H1 (cell line): Measurements from ENCODE around the gene TOR4A. TPM values are rescaled to one million over a fixed set of nuclear protein-coding genes. Genes with fewer than 3 reads are reported as not detected.

Experiments used
- CTCF ChIA-PET: fragments of 300-600 bp; sonication (Branson Sonifier 250); formaldehyde crosslinking; loops from one replicate; lab custom pipeline; 2021; ENCODE audit not compliant: partially characterized antibody; lab: Charles Lee
- POLR2A ChIA-PET: fragments of 300-600 bp; sonication (Branson Sonifier 250); formaldehyde crosslinking; loops from one replicate; lab custom pipeline; 2021; ENCODE audit warnings: inconsistent platforms; ENCODE audit not compliant: partially characterized antibody; lab: Charles Lee
- DNase-seq, 2 experiments: peaks; one replicate each; pipeline versions ENCODE4 v3.0.0 to v3.0.0-alpha.2; 2010 to 2022; ENCODE audit warnings: low spot score in 2 of 2, low read depth in 1 of 2, mixed read lengths in 1 of 2
- FAIRE-seq: peaks from 2 replicates; lab custom pipeline; 2011; peaks lifted over from hg19 to GRCh38; lab: Jason Lieb, UNC
- H2AFZ ChIP-seq: 2 replicates; pipeline ENCODE4 v1.8.1; 2012; ENCODE audit warnings: low read length, inconsistent platforms
- H2AK5ac ChIP-seq: 2 replicates; pipeline ENCODE4 v1.6.1; 2013; ENCODE audit warnings: low read depth, low read length
- H2BK120ac ChIP-seq: replicated peaks from 2 replicates; pipeline ENCODE3; 2013; ENCODE audit warnings: low read depth, low read length, inconsistent platforms
- H2BK12ac ChIP-seq: 2 replicates; pipeline ENCODE4 v1.6.1; 2013; ENCODE audit warnings: low read depth, low read length
- H2BK15ac ChIP-seq: 2 replicates; pipeline ENCODE4 v1.6.1; 2013; ENCODE audit warnings: low read length
- H2BK20ac ChIP-seq: 2 replicates; pipeline ENCODE4 v1.6.1; 2013; ENCODE audit warnings: low read length
- H2BK5ac ChIP-seq: 2 replicates; pipeline ENCODE4 v1.6.1; 2013; ENCODE audit warnings: low read depth, low read length
- H3K14ac ChIP-seq: 2 replicates; pipeline ENCODE4 v1.6.1; 2013; ENCODE audit warnings: inconsistent platforms; ENCODE audit not compliant: insufficient read length
- H3K18ac ChIP-seq: 2 replicates; pipeline ENCODE4 v1.6.1; 2013; ENCODE audit warnings: low read length; ENCODE audit errors: extremely low read depth
- H3K23ac ChIP-seq: 2 replicates; pipeline ENCODE4 v1.6.1; 2013; ENCODE audit warnings: inconsistent platforms; ENCODE audit not compliant: insufficient read length
- H3K23me2 ChIP-seq: 2 replicates; pipeline ENCODE4 v1.6.1; 2013; ENCODE audit warnings: low read depth, low read length
- H3K27ac ChIP-seq: 2 replicates; pipeline ENCODE4 v1.6.1; 2011; ENCODE audit warnings: low read depth, low read length, inconsistent platforms
- H3K27me3 ChIP-seq, 4 experiments: replicated peaks in 1 of 4; 1 replicate in 1 of 4; 2 replicates in 3 of 4; pipeline versions ENCODE4 v1.6.1 to v1.8.1; 2011 to 2013; ENCODE audit warnings: low read length in 3 of 4, mild to moderate bottlenecking in 3 of 4, inconsistent platforms in 2 of 4, mixed read lengths in 2 of 4, moderate library complexity in 1 of 4; ENCODE audit not compliant: control insufficient read depth in 3 of 4, insufficient read depth in 3 of 4; ENCODE audit errors: extremely low read depth in 1 of 4
- H3K36me3 ChIP-seq, 4 experiments: 2 replicates each; pipeline versions ENCODE4 v1.6.1 to v1.8.1; 2011 to 2013; ENCODE audit warnings: mild to moderate bottlenecking in 4 of 4, low read length in 3 of 4, moderate library complexity in 2 of 4, control low read depth in 1 of 4, inconsistent platforms in 1 of 4; ENCODE audit not compliant: insufficient read depth in 4 of 4, control insufficient read depth in 2 of 4
- H3K4ac ChIP-seq: replicated peaks from 2 replicates; pipeline ENCODE3; 2013; ENCODE audit warnings: low read length, low read depth, mixed read lengths, inconsistent platforms; ENCODE audit not compliant: insufficient read length
- H3K4me1 ChIP-seq, 4 experiments: replicated peaks in 1 of 4; 1 replicate in 1 of 4; 2 replicates in 3 of 4; pipeline versions ENCODE4 v1.6.1 to v1.8.1; 2011 to 2013; ENCODE audit warnings: low read length in 3 of 4, inconsistent platforms in 2 of 4, mixed read lengths in 1 of 4; ENCODE audit not compliant: insufficient read depth in 4 of 4, control insufficient read depth in 3 of 4
- H3K4me2 ChIP-seq, 2 experiments: 2 replicates each; pipeline versions ENCODE4 v1.6.1 to v1.8.1; 2011 to 2013; ENCODE audit warnings: low read depth in 2 of 2, low read length in 2 of 2, control low read depth in 1 of 2, inconsistent platforms in 1 of 2, mild to moderate bottlenecking in 1 of 2; ENCODE audit not compliant: insufficient read depth in 1 of 2
- H3K4me3 ChIP-seq, 4 experiments: fragments of 200-600, 300-600 bp in 1 of 4; sonication (generic), shearing (Covaris generic), sonication (Bioruptor Twin) in 1 of 4; 2 replicates each; pipeline versions ENCODE4 v1.5.1 to v1.8.1; 2011 to 2016; ENCODE audit warnings: low read length in 4 of 4, low read depth in 3 of 4, control low read depth in 2 of 4, inconsistent platforms in 2 of 4, mild to moderate bottlenecking in 2 of 4, mixed read lengths in 1 of 4, moderate library complexity in 1 of 4; ENCODE audit not compliant: insufficient read depth in 2 of 4; ENCODE audit errors: extremely low read depth in 1 of 4
- H3K56ac ChIP-seq: replicated peaks from 2 replicates; pipeline ENCODE3; 2013; ENCODE audit warnings: low read depth, mild to moderate bottlenecking, mixed read lengths, low read length, inconsistent platforms; ENCODE audit not compliant: insufficient read length
- H3K79me1 ChIP-seq: 2 replicates; pipeline ENCODE4 v1.6.1; 2013; ENCODE audit warnings: low read depth, low read length, control low read depth
- H3K79me2 ChIP-seq, 2 experiments: 2 replicates each; pipeline versions ENCODE4 v1.6.1 to v1.8.1; 2012 to 2013; ENCODE audit warnings: low read length in 2 of 2, mild to moderate bottlenecking in 2 of 2, inconsistent platforms in 1 of 2; ENCODE audit not compliant: insufficient read depth in 2 of 2, control insufficient read depth in 1 of 2
- H3K9ac ChIP-seq, 4 experiments: replicated peaks in 1 of 4; 1 replicate in 1 of 4; 2 replicates in 3 of 4; pipeline versions ENCODE4 v1.6.1 to v1.8.1; 2011 to 2013; ENCODE audit warnings: low read depth in 3 of 4, low read length in 3 of 4, control low read depth in 2 of 4, mild to moderate bottlenecking in 2 of 4, moderate library complexity in 2 of 4, inconsistent platforms in 1 of 4; ENCODE audit errors: extremely low read depth in 1 of 4
- H3K9me3 ChIP-seq, 2 experiments: 2 replicates each; pipeline versions ENCODE4 v1.6.1 to v1.8.1; 2012 to 2013; ENCODE audit warnings: mild to moderate bottlenecking in 2 of 2, moderate library complexity in 2 of 2, control low read depth in 1 of 2, inconsistent platforms in 1 of 2, low read depth in 1 of 2, low read length in 1 of 2, mixed read lengths in 1 of 2; ENCODE audit not compliant: insufficient read depth in 2 of 2
- H4K20me1 ChIP-seq, 2 experiments: replicated peaks in 1 of 2; 2 replicates each; pipeline versions ENCODE3 to v1.8.1; 2011 to 2013; ENCODE audit warnings: inconsistent platforms in 2 of 2, low read length in 2 of 2, mild to moderate bottlenecking in 1 of 2; ENCODE audit not compliant: insufficient read depth in 2 of 2, control insufficient read depth in 1 of 2
- H4K5ac ChIP-seq: 2 replicates; pipeline ENCODE4 v1.6.1; 2013; ENCODE audit warnings: low read length, low read depth, mixed read lengths, inconsistent platforms; ENCODE audit not compliant: insufficient read length
- H4K8ac ChIP-seq: 2 replicates; pipeline ENCODE4 v1.8.0; 2013; ENCODE audit warnings: mild to moderate bottlenecking, moderate library complexity, low read length, inconsistent platforms; ENCODE audit not compliant: insufficient read depth; ENCODE audit errors: extremely low read depth
- H4K91ac ChIP-seq: replicated peaks from 2 replicates; pipeline ENCODE3; 2013; ENCODE audit warnings: low read length, mixed read lengths, inconsistent platforms; ENCODE audit not compliant: insufficient read length
- ATF3 ChIP-seq: IDR thresholded peaks from 2 replicates; pipeline ENCODE4 v1.6.1; 2011; ENCODE audit warnings: low read depth, mild to moderate bottlenecking, low read length; ENCODE audit not compliant: insufficient read depth
- EZH2 ChIP-seq: fragments of 200-600 bp; sonication (generic); IDR thresholded peaks from 2 replicates; pipeline ENCODE4 v1.7.1; 2012; ENCODE audit warnings: low read depth, mild to moderate bottlenecking, moderate library complexity, low read length, inconsistent platforms; ENCODE audit not compliant: severe bottlenecking
- WGBS, 2 experiments: shearing (Covaris generic) in 1 of 2; methylation state at CpG; one replicate each; pipeline versions ENCODE4 v1.1.6 to v1.1.7; 2013 to 2015; ENCODE audit warnings: low lambda C conversion rate in 2 of 2, mixed read lengths in 2 of 2, inconsistent platforms in 1 of 2, low coverage in 1 of 2, missing lambda C conversion rate in 1 of 2; ENCODE audit not compliant: insufficient replicate concordance in 2 of 2, insufficient coverage in 1 of 2, insufficient read length in 1 of 2; ENCODE audit errors: extremely low coverage in 1 of 2, missing lambda C conversion rate in 1 of 2; 5-methylcytosine and 5-hydroxymethylcytosine counted together
- polyA plus RNA-seq, 7 experiments: library from polyadenylated mRNA; depleted of rRNA in 3 of 7; stranded (reverse) in 5 of 7; unstranded in 2 of 7; fragments of >200 nt in 5 of 7; fragments of 200-250 nt in 2 of 7; gene quantifications; 1 replicate in 5 of 7; 2 replicates in 1 of 7; 4 replicates in 1 of 7; pipeline versions ENCODE4 v1.2.1 to v1.2.3, GENCODE V29; 2011 to 2013; ENCODE audit warnings: missing spikeins in 2 of 7, mixed read lengths in 2 of 7
- total RNA-seq: library from RNA; stranded (reverse); fragmentation: NEBNext Ultra II Directional; extraction: Animal tissue kit (Norgen Biotek cat#: 25700); gene quantifications from 2 replicates; pipeline ENCODE4 v1.2.1, GENCODE V29; 2021

The TOR4A gene
- total and polyA plus RNA-seq, 2 of the 8 experiments (the other 6 are each of a cell fraction or from before 2014, with no cell fraction given): 8.4 to 9.3 TPM

DNA sequence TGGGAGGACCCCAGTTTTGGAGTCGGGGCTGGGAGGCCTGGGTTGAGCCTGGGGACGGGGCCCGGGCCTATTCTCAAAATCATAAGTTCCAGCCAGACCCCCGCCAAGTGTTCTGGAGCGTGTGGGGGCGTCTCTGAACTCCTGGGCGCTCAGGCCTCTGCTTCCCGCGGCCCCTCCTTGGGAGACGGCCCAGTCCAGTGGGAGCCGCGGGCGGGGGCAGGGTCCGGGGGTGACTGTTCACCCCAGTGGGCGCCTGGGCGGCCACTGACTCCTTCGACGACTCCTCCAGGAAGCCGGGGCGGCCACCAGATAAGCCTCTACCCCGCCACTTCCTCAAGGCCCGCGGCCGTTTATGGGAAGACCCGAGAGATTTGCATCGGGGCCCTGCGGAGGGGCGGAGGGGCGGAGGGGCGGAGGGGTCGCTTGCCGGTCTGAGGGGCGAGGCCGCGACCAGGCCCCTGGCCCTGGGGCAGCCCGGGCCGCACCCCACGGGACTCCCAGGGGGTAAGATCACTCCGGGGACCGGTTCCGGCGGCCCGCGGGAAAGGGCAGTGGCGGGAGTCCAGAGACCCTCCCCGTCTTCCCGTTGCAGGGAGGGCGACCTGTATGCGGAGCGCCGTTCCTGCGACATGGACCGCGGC lies 655 bp downstream of the TOR4A start:
- peak overlapping the region; percentile 58 to 80; a peak in 3 of 4 replicates for H3K4me2 ChIP-seq
- no peak overlapping the region for H2BK12ac ChIP-seq
- WGBS, 2 experiments: 8% methylated on average over 39 of the region's 54 CpGs; no CpG with 5 or more reads in 1 of the 2 experiments
- H3K27ac ChIP-seq: no peak overlapping the region
- peak; percentile 54 for TF ChIP-seq EZH2
- TF ChIP-seq ATF3: no peak
- no peaks in the 10 kb centered on the region; a peak in 1 of 4 replicates for H3K9me3 ChIP-seq
- DNase-seq: peak in 1 of 2 experiments; percentile 77
- no peaks in the 10 kb centered on the region; the same call in 1 of the 2 replicates for H3K79me1 ChIP-seq
- H3K56ac ChIP-seq: peak overlapping the region; percentile 64
- H3K27me3 ChIP-seq: peaks cover 2 to 27% (median 14%) of the 10 kb centered on the region in 4 experiments; a peak in 6 of 7 replicates
- peaks cover 0 to 27% (median 18%) of the 10 kb centered on the region in 4 experiments; a peak in 6 of 7 replicates for H3K4me1 ChIP-seq
- no peak overlapping the region for H3K14ac ChIP-seq
- H3K79me2 ChIP-seq: no peaks in the 10 kb centered on the region
- peaks cover 0 to 12% (median 1%) of the 10 kb centered on the region in 4 experiments; a peak in 3 of 8 replicates for H3K36me3 ChIP-seq
- no peak overlapping the region for H2BK15ac ChIP-seq
- H4K5ac ChIP-seq: no peak overlapping the region
- H3K23ac ChIP-seq: no peak overlapping the region
- peak overlapping the region; percentile 68 for H3K18ac ChIP-seq
- H3K9ac ChIP-seq: no peak overlapping the region; a peak in 1 of 7 replicates
- H2BK20ac ChIP-seq: no peak overlapping the region
- peak overlapping the region; percentile 13 for H3K4ac ChIP-seq
- no peak overlapping the region for H2AFZ ChIP-seq
- peaks cover 13% of the 10 kb centered on the region; the same call in 1 of the 2 replicates for H3K23me2 ChIP-seq
- FAIRE-seq: no peak
- H4K8ac ChIP-seq: peak overlapping the region; percentile 65; the same call in 1 of the 2 replicates
- no peak overlapping the region for H2AK5ac ChIP-seq
- H4K91ac ChIP-seq: peak overlapping the region; percentile 73
- H3K4me3 ChIP-seq: peak overlapping the region; percentile 26 to 70 (median 58)
- ChIA-PET CTCF (interaction anchor here (0.7 to 2.7 kb wide), 11 partner anchors 9 to 210 kb away, joined by 3 to 10 read pairs (median 3); partner anchors contain the start of genes NELFB, NRARP and STPG3), POLR2A (interaction anchor here (0.5 to 47.8 kb wide), 9 partner anchors 9 to 432 kb away, joined by 3 to 1462 read pairs (median 8); partner anchors contain the start of genes CYSRT1, NDOR1, NELFB and NRARP)
- no peak overlapping the region for H2BK120ac ChIP-seq
- H2BK5ac ChIP-seq: peak overlapping the region; percentile 60; the same call in 1 of the 2 replicates
- peaks cover 0 to 13% of the 10 kb centered on the region in 2 experiments for H4K20me1 ChIP-seq
